NK-92 treated with Interleukin-12 subunit alpha and Interleukin-12 subunit beta, amount 100 ng/mL, for 24 hours (cell line): Measurements from ENCODE around the gene MARCHF10.

Experiments
- DNase-seq: peaks from one replicate; lab custom pipeline; 2025; lab: John Stamatoyannopoulos, UW

The MARCHF10 gene

DNA sequence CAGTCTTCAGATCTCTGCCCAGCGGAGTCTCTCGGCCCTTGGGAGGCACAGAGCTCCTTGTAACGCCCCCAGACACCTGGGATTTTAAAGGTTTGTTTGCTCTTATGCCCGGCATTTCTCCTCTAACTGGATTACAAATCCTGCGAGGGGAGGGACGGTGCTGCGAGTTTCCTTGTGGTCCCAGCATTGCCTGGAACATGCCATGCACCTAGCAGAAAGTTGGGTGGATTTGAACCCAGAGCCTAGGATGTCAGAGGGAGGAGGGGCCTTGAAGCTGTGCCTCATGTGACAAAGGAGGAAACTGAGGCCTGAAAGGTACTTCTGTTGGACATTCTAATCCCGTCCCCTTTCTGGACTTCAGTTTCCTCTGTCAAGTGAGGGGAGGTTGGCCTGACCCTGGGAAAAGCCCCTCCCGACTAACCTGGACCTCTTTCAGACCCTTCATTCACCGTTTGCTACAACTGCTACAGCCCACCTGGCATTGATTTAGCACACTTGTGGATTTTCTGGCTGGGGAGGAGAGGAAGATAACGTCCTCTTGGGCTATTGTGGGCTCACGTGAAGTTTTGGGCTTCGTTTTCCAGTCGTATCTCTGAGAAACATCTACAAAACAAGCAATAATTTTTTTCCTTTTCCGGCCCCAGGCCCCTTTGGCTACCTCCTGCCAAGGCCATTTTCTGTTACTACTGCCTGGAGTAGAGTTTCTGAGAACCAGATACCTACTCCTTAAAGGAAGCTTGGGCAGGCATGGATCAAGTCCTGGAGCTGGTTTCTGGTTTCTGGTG, 149.8 kb downstream of the MARCHF10 start:
- no peak for DNase-seq

- no peak for DNase-seq
Observed at GRCh38 chr17:62657690-62658089, 150.4 kb downstream of the MARCHF10 start.

DNA sequence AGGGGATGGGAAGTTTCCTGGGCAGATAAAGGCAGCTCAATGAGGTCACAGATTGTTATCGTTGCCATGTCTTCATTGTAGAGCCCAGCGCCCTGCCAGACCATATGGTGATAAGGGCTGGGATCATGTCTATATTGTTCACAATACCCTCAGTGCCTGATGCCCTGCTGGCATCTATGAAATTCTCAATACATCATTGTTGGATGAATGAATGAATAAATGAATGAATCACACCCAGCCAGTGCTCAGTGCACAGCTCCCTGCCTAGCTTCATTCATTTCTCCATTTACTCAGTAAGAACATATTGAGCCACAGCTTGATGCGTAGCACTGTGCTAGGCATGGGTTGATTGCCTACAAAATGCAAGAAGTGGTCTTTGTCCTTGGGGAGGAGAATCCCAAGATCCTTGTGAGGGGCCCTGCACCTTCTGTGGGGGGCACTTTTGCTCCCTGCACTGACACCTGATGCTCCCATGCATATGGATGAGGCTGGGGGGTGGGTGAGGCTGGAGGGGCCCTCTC, 150.9 kb downstream of the MARCHF10 start:
- DNase-seq: no peak

- no peak for DNase-seq
Observed at GRCh38 chr17:62656446-62656845, 151.7 kb downstream of the MARCHF10 start.

- no peak for DNase-seq
Observed at GRCh38 chr17:62655656-62656055, 152.5 kb downstream of the MARCHF10 start.

DNA sequence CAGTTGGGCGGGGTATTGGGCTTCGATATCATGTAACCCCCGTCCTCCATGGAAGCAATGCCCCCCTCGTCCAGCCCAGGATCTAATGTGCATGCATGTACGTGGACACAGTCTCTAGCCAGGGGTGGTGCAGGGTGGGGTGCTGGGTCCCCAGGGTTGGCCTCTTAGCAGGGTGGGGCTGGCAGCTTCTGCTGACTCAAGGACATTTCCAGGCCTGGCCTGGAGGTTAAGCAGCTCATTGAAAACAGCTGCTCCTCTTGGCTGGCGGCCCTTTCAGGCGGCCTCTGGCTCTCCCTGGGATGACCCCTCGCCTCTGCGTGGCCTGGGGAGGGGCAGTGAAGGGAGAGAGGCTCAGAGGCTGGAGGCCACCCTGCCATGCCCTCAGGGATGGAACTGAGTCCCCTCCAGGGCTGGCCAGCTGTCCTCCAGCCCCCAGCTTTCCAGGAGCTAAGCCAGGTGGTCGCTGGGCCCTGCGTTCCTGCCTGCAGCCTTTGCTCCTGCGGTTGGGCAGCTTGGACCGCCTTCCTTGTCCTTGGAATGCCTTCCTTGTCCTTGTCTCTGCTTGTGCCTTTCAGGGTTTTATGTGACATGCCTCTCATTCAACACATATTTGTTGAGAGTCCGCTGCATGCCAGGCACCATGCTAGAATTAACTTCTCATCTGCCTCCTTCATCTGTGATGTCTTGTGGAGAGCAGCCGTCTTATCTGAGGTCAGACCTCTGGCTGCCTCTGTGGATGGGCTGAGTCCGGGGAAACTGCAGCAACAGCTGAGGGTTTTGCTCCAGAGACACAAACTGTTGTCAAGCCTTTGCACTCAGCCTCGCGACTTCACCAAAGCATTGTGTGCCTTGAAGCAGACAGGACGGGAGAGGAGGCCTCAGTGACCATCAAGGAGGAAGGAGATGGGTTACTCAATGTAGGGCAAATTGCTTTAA, 154.0 kb downstream of the MARCHF10 start:
- DNase-seq: no peak

- DNase-seq: no peak
Observed at GRCh38 chr17:62653002-62653825, 154.9 kb downstream of the MARCHF10 start.

GRCh38 chr17:62652251-62653001, 155.7 kb downstream of the MARCHF10 start:
- no peak for DNase-seq
